Neural progenitor cell (in vitro differentiated cells): Measurements from ENCODE around the gene RAB13. TPM values are rescaled to one million over a fixed set of nuclear protein-coding genes. Genes with fewer than 3 reads are reported as not detected.

ENCODE experiments used
- DNase-seq: peaks from one replicate; pipeline ENCODE4 v3.0.0-alpha.2; 2016; ENCODE audit warnings: low spot score
- H2AFZ ChIP-seq: fragments of 200-600 bp; sonication (generic); replicated peaks from 2 replicates; pipeline ENCODE4 v1.6.1; 2016; ENCODE audit warnings: antibody characterized with exemption
- H3F3A ChIP-seq: fragments of 200-600 bp; sonication (generic); 2 replicates; pipeline ENCODE4 v1.6.1; 2016; ENCODE audit warnings: antibody characterized with exemption, low read depth
- H3K27ac ChIP-seq: fragments of 200-600 bp; sonication (generic); 2 replicates; pipeline ENCODE4 v1.5.1; 2016; ENCODE audit warnings: mild to moderate bottlenecking
- H3K27me3 ChIP-seq: fragments of 200-600 bp; sonication (generic); 2 replicates; pipeline ENCODE4 v1.6.1; 2016; ENCODE audit warnings: mild to moderate bottlenecking, moderate library complexity
- H3K36me3 ChIP-seq: fragments of 200-600 bp; sonication (generic); 2 replicates; pipeline ENCODE4 v1.5.1; 2016
- H3K4me1 ChIP-seq: fragments of 200-600 bp; sonication (generic); 2 replicates; pipeline ENCODE4 v1.6.1; 2016; ENCODE audit warnings: mixed run types
- H3K4me2 ChIP-seq: fragments of 200-600 bp; sonication (generic); 2 replicates; pipeline ENCODE4 v1.6.1; 2016
- H3K4me3 ChIP-seq: fragments of 200-600 bp; sonication (generic); 2 replicates; pipeline ENCODE4 v1.5.1; 2016
- H3K79me2 ChIP-seq: fragments of 200-600 bp; sonication (generic); 2 replicates; pipeline ENCODE4 v1.6.1; 2016; ENCODE audit warnings: low read depth
- H3K9ac ChIP-seq: fragments of 200-600 bp; sonication (generic); 2 replicates; pipeline ENCODE4 v1.6.1; 2016
- H3K9me3 ChIP-seq: fragments of 200-600 bp; sonication (generic); 2 replicates; pipeline ENCODE4 v1.5.1; 2016; ENCODE audit warnings: low read depth
- H4K20me1 ChIP-seq: fragments of 200-600 bp; sonication (generic); 2 replicates; pipeline ENCODE4 v1.6.1; 2016; ENCODE audit warnings: low read depth
- H3K27ac Mint-ChIP-seq: 3 replicates; pipeline ENCODE4 v1.8.0; 2021; ENCODE audit warnings: mixed read lengths
- H3K27me3 Mint-ChIP-seq: 2 replicates; pipeline ENCODE4 v1.8.0; 2022; ENCODE audit warnings: low read depth, mild to moderate bottlenecking, inconsistent platforms, moderate library complexity, mixed read lengths; ENCODE audit not compliant: insufficient read depth
- H3K36me3 Mint-ChIP-seq: 3 replicates; pipeline ENCODE4 v1.8.0; 2021; ENCODE audit warnings: mixed read lengths
- H3K4me1 Mint-ChIP-seq: 3 replicates; pipeline ENCODE4 v1.8.0; 2021; ENCODE audit warnings: mixed read lengths
- H3K4me3 Mint-ChIP-seq: 3 replicates; pipeline ENCODE4 v1.8.0; 2021; ENCODE audit warnings: mild to moderate bottlenecking, moderate library complexity, mixed read lengths
- H3K9me3 Mint-ChIP-seq: 3 replicates; pipeline ENCODE4 v1.8.0; 2020; ENCODE audit warnings: mixed read lengths
- CTCF ChIP-seq: fragments of 200-600 bp; sonication (generic); IDR thresholded peaks from 2 replicates; pipeline ENCODE4 v1.5.1; 2017; ENCODE audit warnings: antibody characterized with exemption, mild to moderate bottlenecking
- EZH2 ChIP-seq: fragments of 200-600 bp; sonication (generic); IDR thresholded peaks from 2 replicates; pipeline ENCODE4 v1.6.1; 2017; ENCODE audit warnings: antibody characterized with exemption, mild to moderate bottlenecking, moderate library complexity
- EZH2phosphoT487 ChIP-seq: fragments of 200-600 bp; sonication (generic); IDR thresholded peaks from 2 replicates; pipeline ENCODE4 v1.6.1; 2017; ENCODE audit warnings: antibody characterized with exemption
- total RNA-seq: library from RNA; depleted of rRNA; stranded (reverse); fragments of >200 nt; gene quantifications from 2 replicates; pipeline ENCODE4 v1.2.3, GENCODE V29; 2015; ENCODE audit warnings: low replicate concordance

The RAB13 gene
- total RNA-seq, 1 donor from 2014 or later, result 14.3 TPM

DNA sequence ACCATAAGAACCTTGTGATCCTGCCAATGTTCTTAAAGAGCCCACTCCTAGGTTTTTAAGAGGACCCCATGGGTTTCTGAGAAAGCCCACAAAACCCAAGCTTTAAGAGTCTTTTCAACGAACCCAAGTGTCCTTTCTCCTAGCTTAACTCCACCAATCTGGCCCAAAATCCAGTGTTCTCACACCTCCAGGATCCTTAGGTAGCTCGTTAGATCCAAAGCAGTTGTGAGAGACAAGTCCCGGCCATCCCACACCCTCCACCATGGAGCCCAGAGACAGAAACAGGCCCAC lies 41.4 kb downstream of the RAB13 start:
- Mint-ChIP-seq H3K4me3 (peak overlapping the region; percentile 90), H3K27ac (no peak overlapping the region), H3K36me3 (peaks cover 22% of the 10 kb centered on the region), H3K9me3 (no peaks in the 10 kb centered on the region), H3K27me3 (peaks cover 4% of the 10 kb centered on the region), H3K4me1 (peaks cover 19% of the 10 kb centered on the region)
- Histone ChIP-seq H3K4me1 (peaks cover 5% of the 10 kb centered on the region), H3K4me3 (no peak overlapping the region), H3K9ac (no peak overlapping the region), H4K20me1 (peaks cover 18% of the 10 kb centered on the region), H3K4me2 (no peak overlapping the region), H3K79me2 (peaks cover 17% of the 10 kb centered on the region), H3K27me3 (no peaks in the 10 kb centered on the region), H3F3A (peaks cover 28% of the 10 kb centered on the region), H3K27ac (no peak overlapping the region), H2AFZ (no peak overlapping the region), H3K9me3 (no peaks in the 10 kb centered on the region), H3K36me3 (no peaks in the 10 kb centered on the region)
- TF ChIP-seq EZH2 (no peak), CTCF (no peak), EZH2phosphoT487 (no peak)
- no peak for DNase-seq

GRCh38 chr1:153944005-153944826 lies 41.9 kb downstream of the RAB13 start:
- no peak for TF ChIP-seq EZH2phosphoT487
- TF ChIP-seq EZH2, result no peak
- TF ChIP-seq CTCF, result no peak
- Histone ChIP-seq H3K4me3 (no peak overlapping the region), H3K36me3 (no peaks in the 10 kb centered on the region), H3K4me2 (no peak overlapping the region), H3K27ac (no peak overlapping the region), H3K9ac (no peak overlapping the region), H2AFZ (no peak overlapping the region), H4K20me1 (peaks cover 18% of the 10 kb centered on the region), H3K9me3 (no peaks in the 10 kb centered on the region), H3K27me3 (no peaks in the 10 kb centered on the region), H3K79me2 (peaks cover 17% of the 10 kb centered on the region), H3F3A (peaks cover 28% of the 10 kb centered on the region), H3K4me1 (peaks cover 5% of the 10 kb centered on the region)
- no peaks in the 10 kb centered on the region for H3K9me3 Mint-ChIP-seq
- peak overlapping the region; percentile 90 for H3K4me3 Mint-ChIP-seq
- H3K4me1 Mint-ChIP-seq, result peaks cover 19% of the 10 kb centered on the region
- H3K27me3 Mint-ChIP-seq, result peaks cover 4% of the 10 kb centered on the region
- no peak overlapping the region for H3K27ac Mint-ChIP-seq
- peaks cover 24% of the 10 kb centered on the region for H3K36me3 Mint-ChIP-seq
- DNase-seq, result no peak

- no peak overlapping the region for H3K27ac ChIP-seq
- H3K27me3 ChIP-seq, result no peaks in the 10 kb centered on the region
- Mint-ChIP-seq H3K4me1 (peaks cover 19% of the 10 kb centered on the region), H3K27me3 (peaks cover 4% of the 10 kb centered on the region), H3K27ac (no peak overlapping the region), H3K36me3 (peaks cover 24% of the 10 kb centered on the region), H3K4me3 (no peak overlapping the region), H3K9me3 (no peaks in the 10 kb centered on the region)
- H3K4me1 ChIP-seq, result peaks cover 5% of the 10 kb centered on the region
- H3K4me3 ChIP-seq, result no peak overlapping the region
- TF ChIP-seq EZH2phosphoT487, result no peak
- no peak for TF ChIP-seq EZH2
- no peak for TF ChIP-seq CTCF
- H3F3A ChIP-seq, result peaks cover 22% of the 10 kb centered on the region
- H2AFZ ChIP-seq, result no peak overlapping the region
- H3K36me3 ChIP-seq, result no peaks in the 10 kb centered on the region
- H3K4me2 ChIP-seq, result no peak overlapping the region
- no peak overlapping the region for H3K9ac ChIP-seq
- H3K79me2 ChIP-seq, result peaks cover 17% of the 10 kb centered on the region
- no peaks in the 10 kb centered on the region for H3K9me3 ChIP-seq
- peaks cover 10% of the 10 kb centered on the region for H4K20me1 ChIP-seq
- DNase-seq, result no peak
Observed at GRCh38 chr1:153942766-153943549, 43.2 kb downstream of the RAB13 start.
